OCI-LY1 (cell line): ENCODE results near the gene ACTR3C.

ENCODE experiments used
- CTCF ChIP-seq: fragments of 200-600 bp; sonication (generic), shearing (Covaris generic); IDR thresholded peaks from 2 replicates; pipeline ENCODE4 v1.5.1; 2017; ENCODE audit warnings: mild to moderate bottlenecking, antibody characterized with exemption, low read length, moderate library complexity, mixed read lengths
- EZH2 ChIP-seq: fragments of 200-600 bp; sonication (generic), shearing (Covaris generic); IDR thresholded peaks from 2 replicates; pipeline ENCODE4 v1.8.0; 2017; ENCODE audit warnings: borderline replicate concordance, mixed run types, mild to moderate bottlenecking, antibody characterized with exemption, low read length, moderate library complexity, mixed read lengths

DNA sequence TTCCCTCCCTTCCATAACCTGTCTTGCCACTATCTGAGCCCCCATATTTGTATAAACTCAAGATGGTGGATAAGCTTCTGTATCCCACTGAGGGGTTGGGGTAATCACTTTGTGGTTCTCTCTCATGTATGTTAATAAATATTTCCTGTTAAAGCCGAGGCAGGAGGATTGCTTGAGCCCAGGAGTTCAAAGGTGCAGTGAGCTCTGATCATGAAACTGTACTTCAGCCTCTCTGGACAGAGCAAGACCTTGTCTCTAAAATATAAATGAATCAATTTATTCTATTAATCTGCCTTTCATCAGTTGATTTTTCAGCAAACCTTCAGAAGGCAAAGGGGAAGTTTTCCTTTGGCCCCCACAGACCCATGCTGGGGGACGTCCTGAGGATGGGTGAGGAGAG is 19.9 kb upstream of the ACTR3C start:
- TF ChIP-seq CTCF (no peak), EZH2 (no peak)
